Measurements from ENCODE around the gene TRIM33. TPM values are rescaled to one million over a fixed set of nuclear protein-coding genes. Genes with fewer than 3 reads are reported as not detected.

TRIM33 gene
- total RNA-seq, 4 donors from 2014 or later = 17.1 to 33.0 (median 25.3) TPM

DNA sequence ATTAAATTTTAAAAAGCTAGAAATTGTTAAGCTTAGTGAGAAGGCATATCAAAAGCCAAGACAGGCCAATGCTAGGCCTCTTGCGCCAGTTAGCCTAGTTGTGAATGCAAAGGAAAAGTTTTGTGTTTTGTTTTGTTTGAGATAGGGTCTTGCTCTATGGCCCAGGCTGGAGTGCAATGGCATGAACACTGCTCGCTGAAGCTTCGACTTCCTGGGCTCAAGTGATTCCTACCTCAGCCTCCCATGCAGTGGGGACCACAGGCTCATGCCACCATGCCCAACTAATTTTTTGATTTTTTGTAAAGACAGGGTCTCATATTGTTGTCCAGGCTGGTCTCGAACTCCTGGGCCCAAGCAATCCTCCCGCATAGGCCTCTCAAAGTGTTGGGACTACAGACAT is 40.3 kb downstream of the TRIM33 start:
- no peak for TF ChIP-seq POLR2A (IDR thresholded peaks at IDR 0.05)
- TF ChIP-seq, protein P1, sequence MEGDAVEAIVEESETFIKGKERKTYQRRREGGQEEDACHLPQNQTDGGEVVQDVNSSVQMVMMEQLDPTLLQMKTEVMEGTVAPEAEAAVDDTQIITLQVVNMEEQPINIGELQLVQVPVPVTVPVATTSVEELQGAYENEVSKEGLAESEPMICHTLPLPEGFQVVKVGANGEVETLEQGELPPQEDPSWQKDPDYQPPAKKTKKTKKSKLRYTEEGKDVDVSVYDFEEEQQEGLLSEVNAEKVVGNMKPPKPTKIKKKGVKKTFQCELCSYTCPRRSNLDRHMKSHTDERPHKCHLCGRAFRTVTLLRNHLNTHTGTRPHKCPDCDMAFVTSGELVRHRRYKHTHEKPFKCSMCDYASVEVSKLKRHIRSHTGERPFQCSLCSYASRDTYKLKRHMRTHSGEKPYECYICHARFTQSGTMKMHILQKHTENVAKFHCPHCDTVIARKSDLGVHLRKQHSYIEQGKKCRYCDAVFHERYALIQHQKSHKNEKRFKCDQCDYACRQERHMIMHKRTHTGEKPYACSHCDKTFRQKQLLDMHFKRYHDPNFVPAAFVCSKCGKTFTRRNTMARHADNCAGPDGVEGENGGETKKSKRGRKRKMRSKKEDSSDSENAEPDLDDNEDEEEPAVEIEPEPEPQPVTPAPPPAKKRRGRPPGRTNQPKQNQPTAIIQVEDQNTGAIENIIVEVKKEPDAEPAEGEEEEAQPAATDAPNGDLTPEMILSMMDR (IDR thresholded peaks at IDR 0.05 in 4 of 5, conservative IDR thresholded peaks at IDR 0.05 in 1 of 5) = no peak
- intact Hi-C loops (cut with DNase I; ENCODE audit: low total_unique reads) = no loop called here
- Histone ChIP-seq H3K4me1 (peaks cover 6 to 14% of the 10 kb centered on the region in 2 donors), H3K9me3 (no peaks in the 10 kb centered on the region), H3K27ac (no peak overlapping the region), H3K27me3 (no peaks in the 10 kb centered on the region), H3K4me3 (no peak overlapping the region), H3K36me3 (no peaks in the 10 kb centered on the region)
- DNase-seq (no peak), ATAC-seq (no peak)
- in situ Hi-C loops (cut with MboI; ENCODE audit: low sequenced_read_pairs in 4 of 4) = no loop called here

DNA sequence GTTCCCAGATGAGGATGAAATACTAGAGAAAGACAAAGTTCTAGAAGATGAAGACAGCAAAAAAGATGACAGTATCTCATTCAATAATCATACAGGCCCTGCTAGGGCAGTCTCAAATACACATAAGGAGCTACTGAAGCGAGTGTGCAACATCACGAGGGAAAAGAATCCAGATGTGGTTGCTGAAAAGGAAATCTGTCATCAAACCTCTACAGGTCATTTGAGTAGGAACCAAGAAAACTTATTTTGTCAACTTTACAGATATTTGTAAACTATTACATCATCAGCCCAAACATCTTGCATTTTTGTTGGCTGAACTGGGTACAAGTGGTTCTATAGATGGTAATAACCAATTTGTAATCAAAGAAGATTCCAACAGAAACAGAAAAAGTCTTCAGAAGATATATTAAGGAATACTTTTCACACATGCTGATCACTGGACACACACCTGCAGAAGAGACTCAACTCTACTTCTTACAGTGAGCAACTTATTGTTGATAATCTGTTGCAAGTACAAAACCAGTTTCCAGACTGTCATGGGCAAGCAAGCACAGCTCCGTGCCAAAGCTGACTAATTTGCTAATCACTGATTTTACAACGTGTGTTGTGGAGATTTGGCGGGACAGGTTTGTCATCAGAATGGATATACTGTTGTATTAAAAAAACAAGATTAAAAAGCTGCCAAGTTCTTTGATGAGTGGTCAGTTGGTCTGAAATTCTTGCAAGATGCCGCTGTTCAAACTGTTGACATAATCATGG is 42.1 kb downstream of the TRIM33 start:
- H3K36me3 ChIP-seq = no peaks in the 10 kb centered on the region
- intact Hi-C loops (cut with DNase I; ENCODE audit: low total_unique reads) (no loop called here), in situ Hi-C loops (cut with MboI; ENCODE audit: low sequenced_read_pairs in 4 of 4) (no loop called here)
- no peaks in the 10 kb centered on the region for H3K27me3 ChIP-seq
- ATAC-seq (no peak), DNase-seq (no peak)
- no peak for TF ChIP-seq POLR2A (IDR thresholded peaks at IDR 0.05)
- TF ChIP-seq, protein P1 (IDR thresholded peaks at IDR 0.05 in 4 of 5, conservative IDR thresholded peaks at IDR 0.05 in 1 of 5) = no peak
- H3K4me3 ChIP-seq = no peak overlapping the region
- H3K4me1 ChIP-seq = peaks cover 6 to 13% of the 10 kb centered on the region in 2 donors
- H3K9me3 ChIP-seq = no peaks in the 10 kb centered on the region
- no peak overlapping the region for H3K27ac ChIP-seq

DNA sequence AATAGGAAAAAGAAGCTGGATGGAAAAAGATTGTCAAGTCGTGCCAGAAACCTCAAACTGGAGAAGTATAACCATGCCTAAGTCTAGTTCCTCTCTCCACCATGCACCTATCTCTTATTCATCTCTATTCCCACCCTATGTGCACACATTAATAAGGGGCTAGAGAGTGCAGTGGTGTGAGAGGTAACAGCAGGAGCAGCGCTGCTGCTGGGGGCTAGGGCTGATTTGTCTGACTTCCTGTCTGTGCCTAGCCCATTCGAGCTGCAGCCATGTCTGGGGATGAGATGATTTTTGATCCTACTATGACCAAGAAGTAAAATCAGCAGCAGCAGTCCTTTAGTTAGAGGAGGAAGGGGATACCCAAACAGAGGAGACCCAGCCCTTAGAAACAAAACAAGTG is 43.0 kb downstream of the TRIM33 start:
- H3K27me3 ChIP-seq = no peaks in the 10 kb centered on the region
- no peak overlapping the region for H3K27ac ChIP-seq
- TF ChIP-seq POLR2A (IDR thresholded peaks at IDR 0.05) = no peak
- TF ChIP-seq, protein P1 (IDR thresholded peaks at IDR 0.05 in 4 of 5, conservative IDR thresholded peaks at IDR 0.05 in 1 of 5) = no peak
- in situ Hi-C loops (cut with MboI; ENCODE audit: low sequenced_read_pairs in 4 of 4) = no loop called here
- ATAC-seq (no peak), DNase-seq (no peak)
- H3K9me3 ChIP-seq = no peaks in the 10 kb centered on the region
- H3K4me3 ChIP-seq = no peak overlapping the region
- H3K4me1 ChIP-seq = peaks cover 6 to 13% of the 10 kb centered on the region in 2 donors
- intact Hi-C loops (cut with DNase I; ENCODE audit: low total_unique reads) = no loop called here
- no peaks in the 10 kb centered on the region for H3K36me3 ChIP-seq

DNA sequence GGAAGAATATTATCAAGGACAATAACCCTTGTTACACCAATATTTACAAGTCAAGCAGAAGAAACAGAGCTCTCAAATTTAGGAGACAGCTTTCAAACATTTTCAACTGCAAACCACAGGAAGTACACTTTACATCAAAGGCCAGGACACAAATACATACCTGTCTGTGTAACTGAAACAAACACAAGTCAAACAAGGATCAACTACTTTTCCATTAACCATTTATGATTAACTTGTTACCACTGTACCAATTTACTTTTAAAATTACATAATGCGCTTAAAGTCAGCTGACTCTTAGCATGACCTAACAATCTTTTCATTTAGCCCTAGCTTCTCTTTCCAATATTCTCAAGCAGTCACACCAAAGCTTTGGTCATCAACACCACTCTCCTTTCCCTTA is 43.5 kb downstream of the TRIM33 start:
- H3K27me3 ChIP-seq = no peaks in the 10 kb centered on the region
- TF ChIP-seq POLR2A (IDR thresholded peaks at IDR 0.05) = no peak
- TF ChIP-seq, protein P1 (IDR thresholded peaks at IDR 0.05 in 4 of 5, conservative IDR thresholded peaks at IDR 0.05 in 1 of 5) = no peak
- H3K27ac ChIP-seq = no peak overlapping the region
- in situ Hi-C loops (cut with MboI; ENCODE audit: low sequenced_read_pairs in 4 of 4) (no loop called here), intact Hi-C loops (cut with DNase I; ENCODE audit: low total_unique reads) (no loop called here)
- no peaks in the 10 kb centered on the region for H3K36me3 ChIP-seq
- ATAC-seq (no peak), DNase-seq (no peak)
- peaks cover 9 to 13% of the 10 kb centered on the region in 2 donors for H3K4me1 ChIP-seq
- H3K9me3 ChIP-seq = no peaks in the 10 kb centered on the region
- H3K4me3 ChIP-seq = no peak overlapping the region
